Activated naive CD4-positive, alpha-beta T cell treated with anti-CD3 and anti-CD28 coated beads, Interleukin-2, amount 50 U/mL, for 24 hours (primary cell): ENCODE results near the gene FAM199X.
"Not testable (repeated sequence)": the region's sequence is repeated elsewhere in the genome, so short reads cannot be mapped to it uniquely, and the experiment has no call there.

ENCODE experiments used
- H3K27ac Mint-ChIP-seq: one replicate; pipeline ENCODE4 v1.8.0; 2021; ENCODE audit warnings: mild to moderate bottlenecking, mixed read lengths
- H3K27me3 Mint-ChIP-seq: one replicate; pipeline ENCODE4 v1.8.0; 2021; ENCODE audit warnings: mixed read lengths
- H3K36me3 Mint-ChIP-seq: one replicate; pipeline ENCODE4 v1.8.0; 2021; ENCODE audit warnings: mixed read lengths
- H3K4me1 Mint-ChIP-seq: one replicate; pipeline ENCODE4 v1.8.0; 2021; ENCODE audit warnings: mixed read lengths
- H3K4me3 Mint-ChIP-seq: one replicate; pipeline ENCODE4 v1.8.0; 2021; ENCODE audit warnings: mild to moderate bottlenecking, mixed read lengths
- H3K9me3 Mint-ChIP-seq: one replicate; pipeline ENCODE4 v1.8.0; 2021; ENCODE audit warnings: mixed read lengths

The FAM199X gene

DNA sequence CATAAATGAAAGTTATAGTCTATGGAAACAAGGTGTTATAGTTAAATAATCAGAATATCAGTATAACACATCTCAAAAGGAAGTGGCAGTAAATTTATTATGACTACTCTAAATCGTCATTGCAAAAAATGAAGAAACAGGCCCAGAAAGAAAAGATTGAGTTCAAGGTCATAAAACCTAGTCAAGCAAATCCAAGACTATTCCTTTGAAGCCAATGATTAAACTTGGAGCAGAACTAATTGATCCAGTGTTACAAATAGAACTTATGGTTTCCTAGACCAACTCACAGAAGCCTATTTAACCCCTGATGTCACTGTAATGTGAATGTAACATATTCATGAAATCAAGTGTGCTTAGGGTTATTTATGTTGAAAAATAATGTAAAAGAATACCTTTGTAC, 1.9 kb downstream of the FAM199X start:
- Mint-ChIP-seq H3K27me3 (no peaks in the 10 kb centered on the region), H3K27ac (no peak overlapping the region), H3K4me3 (peak overlapping the region; percentile 86), H3K36me3 (no peaks in the 10 kb centered on the region), H3K4me1 (peaks cover 48% of the 10 kb centered on the region), H3K9me3 (no peaks in the 10 kb centered on the region)

DNA sequence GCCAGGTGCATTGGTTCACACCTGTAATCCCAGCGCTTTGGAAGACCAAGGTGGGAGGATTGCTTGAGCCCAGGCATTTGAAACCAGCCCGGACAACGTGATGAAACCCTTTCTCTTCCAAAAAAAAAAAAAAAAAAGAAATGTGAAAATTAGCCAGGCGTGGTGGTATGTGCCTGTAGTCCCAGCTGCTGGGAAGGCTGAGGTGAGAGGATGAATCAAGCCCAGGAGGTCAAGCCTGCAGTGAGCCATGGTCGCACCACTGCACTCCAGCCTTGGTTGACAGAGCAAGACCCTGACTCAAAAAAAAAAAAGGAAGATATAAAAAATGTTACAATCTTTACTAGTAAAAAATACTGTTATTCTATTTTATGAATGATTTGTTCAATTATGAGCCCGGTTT, 5.9 kb downstream of the FAM199X start:
- H3K27me3 Mint-ChIP-seq = no peaks in the 10 kb centered on the region
- H3K27ac Mint-ChIP-seq = no peak overlapping the region
- H3K9me3 Mint-ChIP-seq = no peaks in the 10 kb centered on the region
- peaks cover 5% of the 10 kb centered on the region for H3K36me3 Mint-ChIP-seq
- no peak overlapping the region for H3K4me3 Mint-ChIP-seq
- peaks cover 44% of the 10 kb centered on the region for H3K4me1 Mint-ChIP-seq

DNA sequence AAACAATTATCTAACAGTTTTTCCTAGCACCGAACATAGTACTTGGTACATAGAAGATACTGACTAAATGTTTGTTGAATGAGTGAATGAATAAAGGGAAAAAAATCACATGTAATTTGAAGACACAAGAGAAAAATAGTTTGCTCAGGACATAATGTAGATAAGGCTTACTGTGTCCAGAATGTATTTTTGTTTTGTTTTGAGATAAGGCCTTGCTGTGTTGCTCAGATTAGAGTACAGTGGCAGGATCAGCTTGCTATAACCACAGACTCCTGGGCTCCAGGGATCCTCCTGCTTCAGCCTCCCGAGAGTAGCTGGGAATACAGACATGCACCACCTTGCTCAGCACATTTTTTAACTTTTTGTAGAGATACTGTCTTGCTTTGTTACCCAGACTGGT, 6.5 kb downstream of the FAM199X start:
- Mint-ChIP-seq H3K9me3 (no peaks in the 10 kb centered on the region), H3K27me3 (no peaks in the 10 kb centered on the region), H3K36me3 (peaks cover 6% of the 10 kb centered on the region), H3K27ac (no peak overlapping the region), H3K4me1 (peaks cover 40% of the 10 kb centered on the region), H3K4me3 (no peak overlapping the region)

DNA sequence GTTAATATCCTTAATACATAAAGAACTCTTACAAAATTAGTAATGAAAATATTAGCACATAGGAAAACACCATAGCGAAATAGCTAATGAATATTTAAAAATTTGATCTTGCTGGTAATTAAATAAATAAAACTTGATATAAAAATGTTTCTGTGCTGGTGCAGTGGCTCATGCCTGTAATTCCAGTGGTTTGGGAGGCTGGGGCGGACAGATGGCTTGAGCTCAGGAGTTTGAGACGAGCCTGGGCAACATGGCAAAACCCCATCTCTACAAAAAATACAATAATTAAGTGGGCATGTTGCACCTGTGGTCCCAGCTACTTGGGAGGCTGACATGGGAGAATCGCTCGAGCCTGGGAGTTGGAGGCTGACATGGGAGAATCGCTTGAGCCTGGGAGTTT, 7.6 kb downstream of the FAM199X start:
- H3K36me3 Mint-ChIP-seq = peaks cover 10% of the 10 kb centered on the region
- H3K4me1 Mint-ChIP-seq = peaks cover 36% of the 10 kb centered on the region
- H3K27me3 Mint-ChIP-seq = no peaks in the 10 kb centered on the region
- no peak overlapping the region for H3K4me3 Mint-ChIP-seq
- no peaks in the 10 kb centered on the region for H3K9me3 Mint-ChIP-seq
- no peak overlapping the region for H3K27ac Mint-ChIP-seq

DNA sequence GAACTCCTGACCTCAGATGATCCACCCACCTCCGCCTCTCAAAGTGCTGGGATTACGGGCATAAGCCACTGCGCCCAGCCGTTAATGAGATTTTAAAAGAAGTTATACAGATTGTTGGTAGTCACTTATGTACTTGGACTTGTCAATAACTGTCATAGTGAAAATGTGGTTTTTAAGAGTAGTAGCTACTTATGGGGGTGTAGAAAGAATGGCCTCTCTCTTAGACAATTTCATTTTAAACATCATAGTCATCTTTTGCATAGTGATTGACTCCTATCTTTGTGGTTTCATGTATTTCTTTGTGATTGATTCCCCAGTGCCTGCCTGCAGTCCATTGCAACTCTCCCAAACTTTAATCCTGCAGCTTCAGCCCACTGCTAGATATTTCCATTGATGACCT, 17.4 kb downstream of the FAM199X start:
- Mint-ChIP-seq H3K27me3 (no peaks in the 10 kb centered on the region), H3K4me3 (no peak overlapping the region), H3K9me3 (no peaks in the 10 kb centered on the region), H3K27ac (no peak overlapping the region), H3K4me1 (peaks cover 24% of the 10 kb centered on the region), H3K36me3 (no peaks in the 10 kb centered on the region)

DNA sequence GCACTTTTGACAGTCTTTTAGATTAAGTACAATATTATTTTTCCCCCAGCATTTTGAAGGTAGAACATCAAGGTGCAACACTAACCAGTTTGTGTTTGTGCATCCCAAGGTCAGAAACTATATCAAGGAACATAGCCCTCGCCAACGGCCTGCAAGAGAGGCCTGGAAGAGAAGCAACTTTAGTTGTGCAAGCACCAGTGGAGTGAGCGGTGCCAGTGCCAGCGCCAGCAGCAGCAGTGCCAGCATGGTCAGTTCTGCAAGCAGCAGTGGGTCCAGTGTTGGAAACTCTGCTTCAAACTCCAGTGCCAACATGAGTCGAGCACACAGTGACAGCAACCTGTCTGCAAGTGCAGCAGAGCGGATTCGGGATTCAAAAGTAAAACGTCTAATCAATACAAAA, 21.7 kb downstream of the FAM199X start:
- no peak overlapping the region for H3K27ac Mint-ChIP-seq
- H3K4me1 Mint-ChIP-seq = peaks cover 6% of the 10 kb centered on the region
- no peaks in the 10 kb centered on the region for H3K36me3 Mint-ChIP-seq
- no peak overlapping the region for H3K4me3 Mint-ChIP-seq
- no peaks in the 10 kb centered on the region for H3K9me3 Mint-ChIP-seq
- H3K27me3 Mint-ChIP-seq = no peaks in the 10 kb centered on the region

DNA sequence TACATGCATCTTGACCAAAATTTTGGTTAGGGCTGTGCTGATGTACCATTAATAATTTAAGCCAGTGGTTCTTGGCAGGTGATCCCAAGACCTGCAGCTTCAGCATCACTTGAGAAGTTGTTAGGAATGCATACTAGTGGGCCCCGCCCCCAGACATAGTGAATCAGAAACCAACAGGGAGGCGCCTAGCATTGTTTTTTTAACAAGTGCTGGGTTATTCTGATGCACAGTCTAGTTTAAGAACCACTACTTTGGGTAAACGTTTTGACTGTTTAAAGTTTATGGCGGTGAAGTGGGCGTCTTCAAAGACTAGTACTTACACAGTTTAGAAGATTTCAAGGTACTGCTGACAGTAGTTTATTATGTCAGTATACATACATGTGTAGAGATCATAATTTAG, 23.6 kb downstream of the FAM199X start:
- H3K4me3 Mint-ChIP-seq = no peak overlapping the region
- no peaks in the 10 kb centered on the region for H3K36me3 Mint-ChIP-seq
- H3K9me3 Mint-ChIP-seq = no peaks in the 10 kb centered on the region
- H3K4me1 Mint-ChIP-seq = no peaks in the 10 kb centered on the region
- H3K27ac Mint-ChIP-seq = peak overlapping the region; percentile 35
- no peaks in the 10 kb centered on the region for H3K27me3 Mint-ChIP-seq

DNA sequence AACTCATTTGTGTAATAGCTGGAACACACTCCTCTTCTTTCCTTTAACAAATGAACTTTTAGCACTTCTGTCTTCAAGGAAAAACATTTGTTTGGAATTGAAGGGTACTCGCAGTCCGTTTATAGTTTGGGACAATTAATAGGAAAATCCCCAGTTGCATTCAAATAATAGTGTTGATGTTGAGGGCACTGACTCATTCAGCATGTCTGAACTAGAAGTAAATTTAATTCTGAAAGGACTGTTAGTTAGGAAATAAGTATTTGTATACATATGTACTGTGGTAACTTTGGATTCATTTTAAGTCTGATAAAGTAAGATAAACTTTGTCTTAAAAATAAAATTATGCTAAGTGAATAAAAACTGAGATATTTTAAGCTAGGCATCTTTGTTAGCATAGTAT, 27.2 kb downstream of the FAM199X start:
- H3K9me3 Mint-ChIP-seq = no peaks in the 10 kb centered on the region
- no peak overlapping the region for H3K27ac Mint-ChIP-seq
- H3K4me3 Mint-ChIP-seq = no peak overlapping the region
- no peaks in the 10 kb centered on the region for H3K27me3 Mint-ChIP-seq
- H3K36me3 Mint-ChIP-seq = no peaks in the 10 kb centered on the region
- no peaks in the 10 kb centered on the region for H3K4me1 Mint-ChIP-seq

DNA sequence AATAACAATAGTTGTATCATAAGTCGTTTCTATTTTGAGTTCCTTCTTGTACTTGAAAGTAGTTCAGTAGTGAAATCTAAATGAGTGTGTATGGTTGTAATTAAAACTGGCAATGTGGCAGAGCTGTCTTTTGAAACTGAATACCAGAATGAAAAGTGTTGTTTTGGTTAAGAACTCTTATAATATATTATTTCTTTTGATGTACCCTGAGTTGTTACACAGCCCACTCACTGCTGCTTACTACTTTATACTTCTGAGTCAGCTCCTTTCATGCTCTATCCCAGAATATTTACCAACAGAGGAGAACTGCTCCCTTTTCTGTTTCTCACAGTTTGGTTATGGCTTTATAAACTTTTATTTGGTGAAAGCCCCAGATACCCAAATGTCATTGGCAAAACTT, 28.8 kb downstream of the FAM199X start:
- H3K27ac Mint-ChIP-seq = no peak overlapping the region
- H3K9me3 Mint-ChIP-seq = no peaks in the 10 kb centered on the region
- no peaks in the 10 kb centered on the region for H3K4me1 Mint-ChIP-seq

DNA sequence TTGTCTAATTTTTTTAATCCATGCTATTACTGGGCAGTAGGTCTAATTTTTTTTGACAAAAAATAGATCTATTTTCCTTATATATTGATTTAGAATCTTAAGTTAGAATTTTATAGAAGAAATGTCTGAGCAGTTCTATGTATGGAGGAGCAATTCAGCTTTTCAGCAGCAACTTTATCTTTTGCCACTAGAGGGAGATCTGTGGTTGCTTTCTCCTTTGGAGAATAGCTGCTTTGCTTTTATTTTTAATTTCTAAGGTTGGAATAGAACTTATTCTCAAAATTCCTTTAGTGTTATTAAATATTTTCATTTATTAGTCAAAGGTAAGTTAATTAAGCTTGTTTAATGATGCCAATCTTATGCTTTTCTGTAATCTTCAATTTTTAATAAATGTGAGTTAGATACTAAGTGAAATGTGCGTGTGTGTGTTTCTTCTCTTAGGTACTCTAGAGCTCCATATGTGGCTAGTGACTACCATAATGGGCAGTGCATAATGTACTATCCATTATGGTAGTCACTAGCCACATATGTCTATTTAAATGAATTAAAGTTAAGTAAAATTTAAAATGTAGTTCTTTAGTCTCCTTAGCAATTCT, 29.3 kb downstream of the FAM199X start:
- no peaks in the 10 kb centered on the region for H3K36me3 Mint-ChIP-seq
- no peak overlapping the region for H3K4me3 Mint-ChIP-seq
- no peaks in the 10 kb centered on the region for H3K9me3 Mint-ChIP-seq
- no peaks in the 10 kb centered on the region for H3K27me3 Mint-ChIP-seq
- no peak overlapping the region for H3K27ac Mint-ChIP-seq
- H3K4me1 Mint-ChIP-seq = no peaks in the 10 kb centered on the region

More for the DNA sequence above, 28.8 kb downstream of the FAM199X start:
- H3K4me3 Mint-ChIP-seq = no peak overlapping the region
- no peaks in the 10 kb centered on the region for H3K36me3 Mint-ChIP-seq
- no peaks in the 10 kb centered on the region for H3K27me3 Mint-ChIP-seq

DNA sequence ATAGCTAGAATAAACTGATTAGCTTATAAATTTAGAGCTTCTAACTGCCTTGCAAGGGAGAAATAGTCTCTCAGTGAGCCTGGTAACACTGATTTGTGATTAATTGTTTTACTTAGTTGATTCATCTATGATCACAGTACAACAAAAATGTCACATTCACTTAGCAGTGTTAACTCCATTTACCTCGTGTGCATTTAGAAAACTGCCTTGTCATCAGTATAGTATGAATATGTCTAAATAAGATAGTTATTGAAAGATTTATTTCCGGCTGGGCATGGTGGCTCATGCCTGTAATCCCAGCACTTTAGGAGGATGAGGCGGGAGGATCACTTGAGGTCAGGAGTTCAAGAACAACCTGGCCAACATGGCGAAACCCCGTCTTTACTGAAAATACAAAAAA, 39.3 kb downstream of the FAM199X start:
- Mint-ChIP-seq H3K9me3 (no peaks in the 10 kb centered on the region), H3K4me1 (no peaks in the 10 kb centered on the region), H3K36me3 (no peaks in the 10 kb centered on the region), H3K27ac (no peak overlapping the region), H3K4me3 (no peak overlapping the region), H3K27me3 (no peaks in the 10 kb centered on the region)

DNA sequence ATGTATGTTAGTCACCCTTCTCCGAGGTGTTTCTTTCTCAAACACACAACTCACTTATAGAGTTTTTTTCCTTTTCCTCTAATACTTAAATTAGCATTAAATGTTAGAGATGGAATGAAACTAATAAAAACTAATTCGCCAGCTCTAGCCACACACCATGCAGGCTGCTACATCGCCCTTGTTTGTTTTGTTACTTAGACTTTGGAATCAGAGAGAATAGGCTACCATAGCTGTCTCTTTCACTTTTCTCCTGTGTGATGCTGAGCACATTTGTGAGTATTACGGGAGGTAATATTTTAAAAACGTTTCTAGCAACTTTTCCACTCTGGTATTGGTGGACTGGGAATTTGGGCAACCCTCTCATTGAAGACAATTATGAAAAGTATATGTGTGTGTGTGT, 44.9 kb downstream of the FAM199X start:
- Mint-ChIP-seq H3K4me1 (no peaks in the 10 kb centered on the region), H3K4me3 (no peak overlapping the region), H3K9me3 (no peaks in the 10 kb centered on the region), H3K36me3 (no peaks in the 10 kb centered on the region), H3K27me3 (peaks cover 3% of the 10 kb centered on the region), H3K27ac (no peak overlapping the region)

DNA sequence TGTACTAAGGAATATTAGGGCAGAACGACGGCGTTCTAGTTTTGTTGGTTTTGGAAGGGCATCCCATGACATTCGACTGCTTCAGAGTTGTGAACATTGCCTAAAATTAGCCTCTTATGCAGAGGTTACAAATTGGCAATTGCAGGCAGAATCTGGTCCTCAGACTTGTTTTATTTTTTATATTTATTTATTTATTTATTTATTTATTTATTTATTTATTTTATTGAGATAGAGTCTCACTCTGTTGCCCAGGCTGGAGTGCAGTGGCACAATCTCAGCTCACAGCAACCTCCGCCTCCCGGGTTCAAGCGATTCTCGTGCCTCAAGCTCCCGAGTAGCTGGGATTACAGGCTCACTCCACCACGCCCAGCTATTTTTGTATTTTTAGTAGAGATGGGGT, 63.8 kb downstream of the FAM199X start:
- H3K27ac Mint-ChIP-seq, H3K36me3 Mint-ChIP-seq, H3K4me3 Mint-ChIP-seq, H3K27me3 Mint-ChIP-seq, H3K4me1 Mint-ChIP-seq, H3K9me3 Mint-ChIP-seq: not testable (repeated sequence)
